GM18498 (cell line): ENCODE results near the gene MTAP.
"Not testable (repeated sequence)": the region's sequence is repeated elsewhere in the genome, so short reads cannot be mapped to it uniquely, and the experiment has no call there.

Source experiments
- ATAC-seq: cut with Tn5 transposase; IDR thresholded peaks from one replicate; pipeline ENCODE4 v1.9.1; 2021; ENCODE audit warnings: mild to moderate bottlenecking, moderate library complexity; ENCODE audit not compliant: unreplicated experiment

The MTAP gene

DNA sequence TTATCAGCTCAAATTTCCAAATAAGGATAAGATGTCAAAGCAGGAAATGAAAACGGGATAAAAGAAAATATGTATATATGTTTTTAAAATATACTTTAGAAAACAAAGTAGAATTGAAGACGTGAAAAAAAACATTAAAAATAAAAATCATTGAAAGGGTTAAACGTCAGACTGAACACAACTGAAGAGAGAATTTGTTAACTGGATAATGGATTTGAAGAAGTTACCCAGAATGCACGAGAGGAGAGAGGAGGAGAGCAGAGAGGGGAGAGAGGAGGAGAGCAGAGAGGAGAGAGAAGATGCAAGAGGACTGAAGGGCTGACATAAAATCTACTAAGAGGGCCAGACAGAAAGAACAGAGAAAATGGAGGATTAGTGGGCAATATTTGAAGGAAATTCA is 103.8 kb downstream of the MTAP start:
- no peak for ATAC-seq

DNA sequence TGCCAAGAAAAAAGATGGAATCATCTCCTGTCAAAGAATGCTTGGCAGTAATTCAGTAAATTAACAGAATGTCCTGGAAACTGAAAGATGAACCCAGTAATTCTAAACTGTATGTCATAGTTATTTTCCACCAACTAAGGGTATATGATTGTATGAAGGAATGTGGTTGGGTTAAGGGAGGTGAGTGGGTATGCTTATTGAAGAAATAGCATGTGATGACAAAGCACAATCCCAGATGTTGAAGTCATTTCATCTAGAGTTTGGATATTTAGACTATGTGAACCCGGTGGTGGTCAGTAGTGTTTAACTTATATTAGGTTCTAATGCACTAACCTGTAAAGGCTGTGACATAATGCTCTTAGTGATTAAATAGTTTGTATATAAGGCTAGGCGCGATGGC is 104.4 kb downstream of the MTAP start:
- ATAC-seq = no peak

DNA sequence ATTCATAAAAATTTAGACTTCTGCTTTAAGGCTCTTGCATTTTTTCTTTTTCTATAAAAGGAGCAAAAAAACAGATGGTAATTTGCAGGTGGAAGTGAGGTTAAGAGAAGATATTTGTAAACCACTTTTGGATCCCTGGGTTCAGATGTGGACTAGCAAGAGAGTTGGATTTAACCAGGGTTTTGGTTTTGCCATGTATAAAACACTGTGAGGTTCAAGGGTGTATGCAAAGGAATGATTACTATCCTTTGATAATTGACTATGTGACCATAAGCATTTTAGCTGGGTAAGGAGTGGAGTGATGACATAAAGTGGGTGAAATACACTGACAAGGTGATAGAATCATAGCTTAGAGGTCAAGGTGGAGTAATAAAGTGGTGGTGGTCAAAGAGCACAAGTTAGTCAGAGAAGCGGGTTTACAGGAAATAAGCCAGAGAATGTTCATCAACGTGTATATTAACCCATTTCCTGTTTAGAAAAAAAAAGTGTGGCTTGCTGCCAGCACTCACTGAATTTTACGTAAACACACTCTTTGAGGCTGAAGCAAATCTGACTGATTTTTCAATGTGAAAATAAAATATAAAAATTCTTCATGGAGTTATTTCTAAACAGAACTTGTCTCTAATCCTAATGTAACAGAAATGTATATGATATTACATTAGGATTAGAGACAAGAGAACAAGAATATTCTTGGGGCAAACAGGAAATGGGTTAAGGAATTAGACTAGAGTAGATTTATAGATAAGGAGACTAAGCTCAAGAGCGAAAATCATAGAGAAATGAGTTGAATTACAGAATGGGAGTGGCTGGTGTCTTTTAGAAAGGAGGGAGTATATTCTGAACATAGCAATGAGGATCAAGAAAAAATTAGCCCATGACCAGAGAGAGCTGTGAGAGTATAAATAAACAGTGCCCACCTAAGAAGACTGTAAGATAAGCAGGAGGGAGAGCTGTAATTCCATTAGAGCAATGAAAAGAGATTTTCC is 117.2 kb downstream of the MTAP start:
- peak; percentile 88 for ATAC-seq

DNA sequence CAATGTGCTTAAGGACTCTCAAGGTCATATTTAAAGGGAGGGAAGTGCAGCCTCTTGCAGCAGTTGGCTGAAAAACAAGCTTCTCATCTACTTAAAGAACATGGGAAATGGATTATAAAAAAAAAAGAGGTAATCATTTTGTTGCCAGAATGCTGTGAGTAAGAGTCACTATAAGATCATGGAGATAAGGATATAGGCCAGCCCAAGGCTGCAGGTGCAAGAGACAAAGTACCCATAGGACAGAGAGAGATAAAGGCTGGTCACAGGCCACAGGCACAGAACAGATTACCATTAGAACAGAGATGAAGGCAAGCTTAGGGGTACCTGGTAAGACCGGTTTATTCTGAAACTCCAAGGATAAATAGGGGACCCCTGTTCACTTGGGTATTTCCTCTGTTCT is 121.3 kb downstream of the MTAP start:
- ATAC-seq = no peak

DNA sequence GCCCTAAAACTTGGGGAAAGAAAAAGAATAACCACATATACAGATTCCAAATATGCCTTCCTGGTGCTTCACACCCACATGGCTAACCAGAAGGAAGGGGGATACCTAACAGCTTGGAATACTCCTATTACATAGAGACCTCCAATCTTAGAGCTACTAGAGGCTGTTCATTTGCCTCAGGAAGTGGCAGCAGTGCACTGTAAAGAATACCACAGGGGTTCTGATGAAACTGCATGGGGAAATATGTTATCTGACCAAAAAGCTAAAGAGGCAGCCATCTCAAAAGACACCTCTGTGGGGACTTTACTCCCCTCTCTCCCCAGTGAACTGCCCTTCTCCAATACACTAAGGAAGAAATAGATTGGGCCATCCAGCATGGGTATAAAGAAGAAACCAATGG is 125.3 kb downstream of the MTAP start:
- ATAC-seq = no peak

DNA sequence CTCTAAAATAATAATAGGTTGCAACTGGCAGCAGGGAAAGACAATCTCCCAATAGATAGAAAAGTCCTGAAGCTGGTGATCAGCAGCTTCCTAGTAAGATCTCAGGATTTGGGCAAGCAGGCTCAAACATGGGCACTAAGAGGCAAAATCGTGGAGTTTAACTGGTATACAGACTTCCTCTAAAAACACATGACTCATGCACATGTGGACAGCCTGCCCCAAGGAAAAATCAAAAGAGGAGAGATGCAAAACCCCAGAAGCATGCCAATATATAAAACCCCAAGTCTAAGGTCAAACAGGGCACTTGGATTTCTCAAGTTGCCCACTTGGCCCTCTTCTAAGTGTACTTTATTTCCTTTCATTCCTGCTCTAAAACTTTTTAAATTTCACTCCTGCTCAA is 129.0 kb downstream of the MTAP start:
- no peak for ATAC-seq

DNA sequence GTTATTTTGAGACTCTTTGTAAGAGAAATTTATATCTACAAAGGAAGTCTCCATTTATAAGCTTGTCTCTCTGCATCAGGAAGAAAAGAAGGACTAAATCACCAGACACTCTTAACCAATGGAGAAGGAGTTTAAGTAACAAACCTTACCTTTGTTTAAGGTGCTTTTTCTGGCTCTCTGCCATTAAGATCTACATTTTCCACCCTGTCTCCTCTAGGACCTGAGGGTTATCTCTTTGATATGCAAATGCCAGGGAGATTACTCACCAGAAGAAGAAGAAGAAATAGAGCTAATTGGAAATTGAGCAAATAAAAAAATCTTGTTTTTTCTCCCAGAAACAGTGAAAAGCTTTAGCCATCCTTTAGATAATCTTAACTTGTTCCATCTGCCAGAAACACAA is 130.8 kb downstream of the MTAP start:
- ATAC-seq = no peak

DNA sequence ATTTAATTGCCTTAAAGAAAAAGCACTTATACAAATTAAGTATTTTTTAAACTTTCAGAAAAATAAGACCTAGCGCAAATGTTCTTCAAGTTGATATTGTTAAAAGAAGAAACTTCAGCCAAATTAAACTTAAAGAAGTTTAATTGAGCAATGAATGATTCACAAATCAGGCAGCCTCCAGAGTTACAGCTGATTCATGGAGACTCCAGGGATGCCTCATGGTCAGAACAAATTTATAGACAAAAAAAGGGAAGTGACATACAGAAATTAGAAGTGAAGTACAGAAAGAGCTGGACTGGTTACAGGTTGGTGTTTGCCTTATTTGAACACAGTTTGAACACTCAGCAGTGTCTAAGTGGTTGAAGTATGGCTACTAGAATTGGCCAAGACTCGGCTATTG is 131.4 kb downstream of the MTAP start:
- ATAC-seq = no peak

DNA sequence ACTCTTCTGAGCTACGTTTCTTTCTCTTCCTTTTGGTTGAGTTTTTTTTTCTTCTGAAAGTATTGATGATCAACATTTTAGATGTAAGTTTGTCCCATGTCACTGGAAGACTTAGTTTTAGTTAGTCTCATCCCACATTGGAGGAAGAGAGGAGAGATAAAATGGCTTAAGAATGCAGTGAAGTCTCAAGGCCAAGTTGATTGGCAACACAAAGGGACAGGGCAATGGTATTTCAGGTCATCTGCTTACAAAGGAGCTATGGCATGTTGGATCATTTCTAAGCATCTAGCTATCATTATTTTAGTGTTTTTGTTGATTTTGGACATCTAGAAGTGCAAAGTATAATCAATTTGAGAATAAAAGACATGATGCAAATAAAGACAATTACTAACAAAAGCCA is 133.2 kb downstream of the MTAP start:
- ATAC-seq = no peak

DNA sequence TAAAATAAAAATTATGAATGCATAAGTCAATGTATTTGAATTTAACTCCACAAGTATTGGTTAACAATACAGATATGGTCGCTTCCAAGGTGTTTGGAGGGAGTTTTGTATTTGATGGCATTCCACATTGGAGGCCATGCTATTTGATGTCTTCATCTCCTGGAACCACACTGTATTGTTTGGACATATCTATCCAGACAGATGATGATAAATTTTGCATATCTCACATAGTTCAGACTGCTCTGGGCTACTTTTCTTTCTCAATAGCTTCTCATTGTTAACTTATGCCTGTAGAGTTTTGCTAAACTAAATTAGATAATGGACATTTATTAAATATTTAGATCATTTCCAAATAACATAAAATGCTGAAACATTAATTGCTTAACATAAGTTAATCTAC is 133.7 kb downstream of the MTAP start:
- no peak for ATAC-seq

DNA sequence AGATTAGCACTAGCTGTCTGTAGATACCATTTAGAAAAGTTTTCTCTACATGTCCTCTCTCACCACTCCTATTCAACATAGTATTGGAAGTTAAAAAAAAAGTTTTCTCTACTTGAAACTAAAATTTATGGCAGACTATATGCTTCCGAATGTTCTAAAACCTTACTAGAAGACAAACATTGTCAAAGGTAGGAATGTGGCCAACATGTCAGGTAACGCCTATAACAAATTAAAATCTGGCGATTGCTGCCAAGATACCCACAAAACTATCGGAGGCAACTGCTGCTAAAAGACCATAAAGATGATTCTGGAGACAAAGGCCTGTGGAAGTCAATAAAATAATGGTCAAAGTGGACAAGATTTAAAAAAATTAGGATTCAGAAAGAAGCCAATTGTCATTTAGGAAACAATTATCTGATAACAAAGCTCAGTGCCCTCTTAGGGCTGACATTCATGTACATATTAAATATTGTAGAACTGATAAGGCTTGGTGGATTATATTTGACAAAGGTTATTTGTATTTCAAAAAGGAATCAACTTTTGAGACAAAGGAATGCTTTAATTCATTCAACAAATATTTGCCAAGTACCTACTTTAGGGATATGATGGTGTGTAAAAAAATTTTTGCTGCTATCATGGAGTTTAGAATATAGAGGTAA is 139.0 kb downstream of the MTAP start:
- no peak for ATAC-seq

DNA sequence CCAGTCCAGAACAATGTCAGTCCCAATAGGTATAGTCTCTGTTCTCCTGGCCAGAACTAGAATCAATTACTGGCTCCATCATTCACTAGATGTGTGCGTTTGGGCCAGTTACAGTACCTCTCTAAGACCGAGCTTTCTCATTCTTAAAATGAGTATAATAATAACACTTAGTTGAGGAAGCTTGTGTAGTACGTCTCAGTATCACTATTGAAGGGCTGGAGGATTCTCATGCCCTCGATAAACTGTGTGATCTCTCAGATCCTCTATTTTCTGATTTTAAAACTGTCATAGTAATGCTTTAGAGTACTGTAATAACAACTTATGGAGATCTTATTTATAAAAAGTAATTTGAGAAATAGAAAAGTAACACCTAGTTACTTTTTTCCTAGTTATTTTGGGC is 141.0 kb downstream of the MTAP start:
- peak; percentile 59 for ATAC-seq

DNA sequence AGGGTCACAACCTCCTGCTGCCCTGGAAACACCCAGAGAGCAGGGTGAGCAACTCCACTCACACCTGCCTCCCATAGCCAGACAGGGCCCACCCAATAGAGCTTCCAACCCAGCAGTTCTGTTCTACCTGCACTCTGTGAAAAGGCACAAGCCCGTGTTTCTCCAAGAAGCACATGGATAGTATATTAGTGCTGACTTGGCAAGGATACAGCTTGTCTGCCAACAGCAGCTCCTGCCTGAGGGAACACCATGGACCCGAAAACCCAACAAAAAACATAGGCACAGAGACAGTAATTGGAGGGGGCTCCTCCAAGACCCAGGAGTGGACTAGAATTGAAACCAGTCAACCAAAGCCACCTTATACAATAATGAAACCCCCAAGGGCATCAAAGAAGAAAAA is 143.2 kb downstream of the MTAP start:
- no peak for ATAC-seq

DNA sequence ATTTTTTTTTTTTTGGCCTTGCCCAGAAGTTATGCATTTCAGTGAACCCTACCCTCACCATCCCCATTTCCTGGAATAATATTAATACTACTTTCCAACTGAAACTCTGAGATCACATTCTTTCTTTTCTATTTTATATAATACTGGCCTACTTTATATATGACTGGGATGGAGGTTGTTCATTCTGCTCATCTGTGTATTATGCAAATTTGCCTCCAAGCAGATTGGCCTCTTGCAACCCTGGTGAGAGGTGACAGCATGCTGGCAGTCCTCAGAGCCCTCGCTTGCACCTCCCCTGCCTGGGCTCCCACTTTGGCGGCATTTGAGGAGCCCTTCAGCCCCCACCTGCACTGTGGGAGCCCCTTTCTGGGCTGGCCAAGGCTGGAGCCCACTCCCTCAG is 156.4 kb downstream of the MTAP start:
- no peak for ATAC-seq

DNA sequence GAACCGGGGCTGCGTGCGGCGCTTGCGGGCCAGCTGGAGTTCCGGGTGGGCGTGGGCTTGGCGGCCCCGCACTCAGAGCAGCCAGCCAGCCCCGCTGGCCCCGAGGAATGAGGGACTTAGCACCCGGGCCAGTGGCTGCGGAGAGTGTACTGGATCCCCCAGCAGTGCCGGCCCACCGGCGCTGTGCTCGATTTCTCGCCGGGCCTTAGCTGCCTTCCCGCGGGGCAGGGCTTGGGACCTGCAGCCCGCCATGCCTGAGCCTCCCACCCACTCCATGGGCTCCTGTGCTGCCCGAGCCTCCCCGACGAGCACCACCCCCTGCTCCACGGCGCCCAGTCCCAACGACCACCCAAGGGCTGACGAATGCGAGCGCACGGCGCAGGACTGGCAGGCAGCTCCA is 156.8 kb downstream of the MTAP start:
- not testable (repeated sequence) for ATAC-seq

DNA sequence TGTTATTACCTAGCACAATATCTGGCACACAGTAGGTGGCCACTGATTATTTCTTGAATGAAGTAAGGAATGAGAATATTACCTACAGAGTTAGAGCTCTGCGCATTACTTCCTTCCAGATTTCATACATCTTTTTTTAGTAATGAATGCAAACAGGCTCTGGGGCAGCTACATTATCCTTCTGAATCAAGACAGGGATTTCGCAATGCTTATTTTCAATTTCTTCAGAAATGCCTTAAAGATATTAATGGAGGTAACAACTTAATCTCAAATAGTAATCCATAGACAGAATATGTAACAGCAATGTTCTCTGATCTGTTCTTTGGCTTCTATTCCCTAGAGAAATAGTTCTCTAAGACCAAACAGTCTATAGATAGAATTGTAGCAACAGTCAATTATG is 159.1 kb downstream of the MTAP start:
- no peak for ATAC-seq

DNA sequence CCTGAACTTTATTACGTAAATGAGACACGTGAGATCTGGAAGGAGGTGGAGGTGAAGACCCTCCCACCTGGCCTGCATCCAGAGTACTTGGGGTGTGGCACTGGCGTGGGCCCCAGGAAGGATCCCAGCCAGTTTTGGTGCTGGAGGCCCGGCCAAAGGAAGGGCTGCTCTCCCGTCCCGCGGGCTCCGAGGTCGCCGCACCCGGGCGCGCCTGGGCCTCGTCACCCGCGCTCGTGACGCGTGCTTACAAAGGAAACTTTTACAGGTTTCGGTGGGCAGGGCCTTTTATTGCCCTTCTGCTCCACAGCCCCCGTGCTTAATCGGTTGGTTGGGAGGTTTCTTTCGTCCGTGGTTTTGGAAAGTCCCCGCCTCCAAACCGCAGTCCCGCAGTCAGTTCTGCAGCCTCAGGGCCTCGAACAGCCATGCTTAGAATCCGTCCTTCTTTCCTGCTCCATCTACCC is 162.5 kb downstream of the MTAP start:
- ATAC-seq = peak; percentile 69

DNA sequence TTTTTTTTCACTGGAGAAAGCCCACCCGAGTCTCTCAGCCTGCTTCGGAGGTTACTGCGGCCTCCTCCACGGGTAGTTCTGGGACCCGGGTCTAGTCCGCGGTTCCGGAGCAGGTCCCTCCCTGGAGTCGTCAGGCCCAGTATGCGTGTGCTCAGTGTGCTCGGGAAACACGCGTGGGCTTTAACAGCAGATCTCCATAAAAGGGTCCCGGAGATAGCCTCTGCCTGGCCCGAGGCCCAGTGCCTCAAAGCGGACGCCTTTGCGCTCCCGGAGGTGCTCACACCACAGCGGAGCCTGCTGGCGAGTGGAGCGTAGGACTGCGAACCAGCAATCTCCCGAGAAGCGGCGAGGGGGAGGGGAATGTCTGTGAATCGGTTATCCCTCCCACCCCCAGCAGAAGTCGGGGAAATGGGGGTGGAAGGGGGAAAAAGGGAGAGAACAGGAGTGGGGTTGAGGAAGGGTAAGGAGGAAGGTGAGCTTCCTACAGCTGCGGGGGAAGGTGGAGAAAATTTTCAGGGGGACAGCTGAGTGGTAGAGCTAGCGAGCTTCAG is 163.0 kb downstream of the MTAP start:
- peak; percentile 88 for ATAC-seq

DNA sequence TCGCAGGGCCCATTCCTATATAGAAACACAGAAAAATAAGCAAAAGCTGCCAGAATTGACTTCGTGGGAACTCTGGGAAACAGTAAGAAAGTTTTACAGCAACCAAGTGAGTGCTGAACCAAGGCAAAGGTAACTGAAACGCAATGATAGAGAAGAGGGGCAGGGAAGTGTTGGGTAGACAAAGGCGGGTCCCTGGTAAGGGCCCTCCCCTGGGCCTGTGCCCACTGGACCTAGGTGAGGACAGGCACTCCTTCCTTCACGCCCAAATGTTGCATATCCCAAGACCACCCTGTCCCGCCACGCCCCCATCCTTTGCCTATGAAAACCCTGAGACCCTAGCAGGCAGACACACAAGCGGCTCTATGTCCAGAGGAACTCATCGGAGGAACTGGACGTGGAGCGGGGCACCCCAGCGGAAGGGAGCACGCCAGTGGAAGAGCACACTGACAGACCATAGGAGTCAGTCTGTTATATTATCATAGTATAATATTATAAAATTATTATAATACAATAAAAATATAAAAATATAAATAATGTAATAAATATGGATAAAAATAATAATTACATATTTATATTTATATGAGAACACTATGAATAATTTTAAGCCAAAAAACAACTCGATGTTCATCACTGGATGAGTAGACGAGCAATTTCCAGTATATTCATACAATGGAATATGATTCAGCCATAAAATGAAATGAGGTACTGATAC is 163.9 kb downstream of the MTAP start:
- ATAC-seq = no peak

DNA sequence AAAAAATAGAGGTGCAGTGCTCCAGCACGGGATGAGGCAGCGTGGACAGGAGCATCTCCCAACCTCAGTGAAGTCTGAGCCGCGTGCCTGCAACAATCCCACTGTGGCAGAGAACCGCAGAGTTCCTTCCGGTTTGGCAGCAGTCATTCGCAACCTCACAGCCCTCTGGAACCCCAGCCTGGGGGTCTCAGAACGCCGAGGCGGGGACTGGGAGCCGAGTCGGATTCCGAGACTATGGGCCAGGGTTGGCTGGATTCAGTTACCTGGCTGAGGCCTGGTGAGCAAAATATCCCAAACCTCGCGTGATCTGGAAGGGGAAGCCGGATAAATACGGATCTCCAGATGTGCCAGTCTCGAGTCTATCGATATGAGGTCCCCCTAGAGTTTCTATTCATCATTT is 164.7 kb downstream of the MTAP start:
- ATAC-seq = no peak

DNA sequence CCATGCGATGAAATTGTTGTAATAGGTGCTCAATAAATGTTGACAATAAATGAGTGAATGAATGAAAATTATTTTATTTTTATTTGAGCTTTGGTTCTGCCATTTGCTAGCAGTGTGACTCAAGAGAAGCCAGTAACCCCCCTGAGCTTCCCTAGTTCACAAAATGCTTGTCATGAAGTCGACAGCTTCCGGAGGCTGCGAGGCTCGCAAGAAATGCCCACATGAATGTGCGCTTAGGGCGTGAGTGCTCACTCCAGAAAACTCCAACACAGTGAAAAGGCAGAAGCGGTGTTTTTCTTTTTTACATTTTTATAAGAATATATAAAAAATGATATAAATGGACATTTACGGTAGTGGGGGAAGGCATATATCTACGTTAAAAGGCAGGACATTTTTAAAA is 165.3 kb downstream of the MTAP start:
- no peak for ATAC-seq
